SIG-M5 treated with dmso at 0.1 percent for 504 hours (cell line): ENCODE results near the gene PDCD7.
"Not testable (repeated sequence)": the region's sequence is repeated elsewhere in the genome, so short reads cannot be mapped to it uniquely, and the experiment has no call there.

ENCODE experiments used
- DNase-seq: peaks from one replicate; lab custom pipeline; 2025; ENCODE audit not compliant: unreplicated experiment; lab: John Stamatoyannopoulos, UW

Gene PDCD7

GRCh38 chr15:65076486-65077290, 56.9 kb downstream of the PDCD7 start, which contains the start of gene KBTBD13:
TSS of gene KBTBD13 (plus strand) at chr15:65076746. CDS start at chr15:65076816, 70 bp downstream.
- no peak for DNase-seq

- not testable (repeated sequence) for DNase-seq
These were observed 57.8 kb downstream of the PDCD7 start for GRCh38 chr15:65075607-65076395.

GRCh38 chr15:65074946-65075345, 58.7 kb downstream of the PDCD7 start:
- not testable (repeated sequence) for DNase-seq

- no peak for DNase-seq
These were observed 61.0 kb downstream of the PDCD7 start for GRCh38 chr15:65072617-65073016.

DNA sequence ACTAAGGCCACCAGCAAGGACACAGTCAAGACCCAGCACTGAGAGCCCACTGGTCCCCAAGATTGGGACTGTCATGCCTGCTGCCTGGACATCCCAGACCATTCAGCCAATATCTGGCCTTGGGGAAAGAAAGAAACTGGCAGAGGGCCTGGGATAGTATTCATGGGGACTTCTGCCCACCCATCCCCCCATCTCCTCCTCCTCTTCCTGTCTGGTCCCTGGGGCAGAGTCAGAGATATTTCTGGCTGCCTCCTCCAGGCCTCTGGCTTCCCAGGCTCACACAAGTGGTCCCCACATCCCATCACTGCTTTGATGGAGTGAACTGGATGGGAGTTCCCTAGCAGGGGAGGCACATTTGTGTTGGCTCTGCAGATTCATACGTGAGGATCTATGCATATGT, 61.6 kb downstream of the PDCD7 start:
- DNase-seq = no peak

GRCh38 chr15:65071381-65071811, 62.2 kb downstream of the PDCD7 start:
- DNase-seq = no peak

DNA sequence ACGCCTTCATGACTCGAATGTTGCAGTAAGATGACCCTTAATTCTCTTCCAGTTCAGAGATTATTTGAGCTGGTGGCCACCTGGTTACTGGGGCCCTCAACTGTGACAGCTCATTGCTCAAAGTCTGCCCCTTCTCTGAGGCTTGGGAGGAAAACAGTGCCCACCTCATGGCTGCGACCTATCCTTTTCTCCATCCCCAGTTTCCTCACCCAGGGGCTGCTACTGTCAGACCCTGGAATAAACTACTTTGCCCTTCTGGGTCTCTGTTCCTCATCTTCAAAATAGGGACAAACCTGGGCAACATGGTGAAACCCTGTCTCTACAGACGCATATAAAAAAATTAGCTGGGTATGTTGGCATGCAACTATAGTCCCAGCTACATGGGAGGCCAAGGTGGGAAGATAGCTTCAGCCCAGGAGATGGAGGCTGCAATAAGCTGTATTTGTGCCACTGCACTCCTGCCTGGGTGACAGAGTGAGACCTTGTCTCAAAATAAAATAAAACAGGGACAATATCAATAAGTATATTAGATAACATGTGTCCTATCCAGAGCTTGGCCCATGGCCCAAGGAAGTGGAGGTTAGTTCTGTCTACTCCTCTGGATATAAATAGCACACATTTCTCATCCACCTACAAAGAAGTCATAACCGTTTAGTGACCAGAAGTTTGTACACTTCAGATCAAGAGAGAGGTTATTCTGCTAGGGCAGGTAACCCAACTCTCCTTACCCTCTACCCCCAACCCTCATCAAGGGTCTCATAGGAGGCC, 63.6 kb downstream of the PDCD7 start:
- DNase-seq = no peak

DNA sequence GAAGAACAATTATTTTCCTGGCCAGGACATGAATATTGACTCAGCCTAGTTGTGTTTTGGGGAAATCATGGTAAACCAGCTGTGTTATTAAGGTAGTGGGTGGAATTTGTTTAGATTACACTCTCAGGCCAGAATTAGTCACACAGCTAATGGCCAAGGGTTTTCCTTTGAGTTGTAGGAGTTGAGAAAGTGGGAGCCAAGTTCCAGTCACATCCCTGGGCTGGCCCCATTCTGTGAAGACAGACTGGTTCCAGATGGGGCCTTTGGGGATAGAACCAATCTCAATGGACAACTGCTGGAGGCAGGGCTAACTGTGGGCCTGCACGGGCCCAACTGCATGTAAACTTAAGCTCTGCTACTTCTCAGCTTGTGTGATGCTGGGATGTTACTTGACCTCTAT, 64.4 kb downstream of the PDCD7 start:
- DNase-seq = no peak

DNA sequence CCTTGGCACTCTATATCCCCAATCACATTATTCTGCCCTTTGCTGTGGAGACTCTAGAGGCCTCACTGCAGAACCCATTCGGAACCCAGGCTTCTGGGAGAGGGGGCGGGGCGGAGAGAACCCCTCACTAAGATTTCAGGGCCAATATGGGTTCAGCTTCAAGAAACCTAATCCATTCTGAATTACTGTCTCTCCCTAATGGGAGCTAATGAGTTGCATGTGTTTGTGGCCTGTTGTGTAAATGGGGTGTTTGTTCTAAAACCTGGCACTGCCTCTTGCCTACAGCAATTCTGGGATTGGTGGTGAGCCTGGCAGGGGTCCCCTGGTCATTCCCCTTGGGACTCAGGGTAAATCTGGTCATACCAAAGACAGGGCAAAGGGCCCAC, 65.2 kb downstream of the PDCD7 start:
- DNase-seq = no peak

GRCh38 chr15:65067645-65068402, 65.8 kb downstream of the PDCD7 start, which contains the start of gene RASL12:
TSS of gene RASL12 (minus strand) at chr15:65067991. CDS start at chr15:65067835, 156 bp downstream.
- DNase-seq = no peak
